ENCODE results near the gene GPR108.
"Not testable (repeated sequence)": the region's sequence is repeated elsewhere in the genome, so short reads cannot be mapped to it uniquely, and the experiment has no call there.

GPR108 gene

DNA sequence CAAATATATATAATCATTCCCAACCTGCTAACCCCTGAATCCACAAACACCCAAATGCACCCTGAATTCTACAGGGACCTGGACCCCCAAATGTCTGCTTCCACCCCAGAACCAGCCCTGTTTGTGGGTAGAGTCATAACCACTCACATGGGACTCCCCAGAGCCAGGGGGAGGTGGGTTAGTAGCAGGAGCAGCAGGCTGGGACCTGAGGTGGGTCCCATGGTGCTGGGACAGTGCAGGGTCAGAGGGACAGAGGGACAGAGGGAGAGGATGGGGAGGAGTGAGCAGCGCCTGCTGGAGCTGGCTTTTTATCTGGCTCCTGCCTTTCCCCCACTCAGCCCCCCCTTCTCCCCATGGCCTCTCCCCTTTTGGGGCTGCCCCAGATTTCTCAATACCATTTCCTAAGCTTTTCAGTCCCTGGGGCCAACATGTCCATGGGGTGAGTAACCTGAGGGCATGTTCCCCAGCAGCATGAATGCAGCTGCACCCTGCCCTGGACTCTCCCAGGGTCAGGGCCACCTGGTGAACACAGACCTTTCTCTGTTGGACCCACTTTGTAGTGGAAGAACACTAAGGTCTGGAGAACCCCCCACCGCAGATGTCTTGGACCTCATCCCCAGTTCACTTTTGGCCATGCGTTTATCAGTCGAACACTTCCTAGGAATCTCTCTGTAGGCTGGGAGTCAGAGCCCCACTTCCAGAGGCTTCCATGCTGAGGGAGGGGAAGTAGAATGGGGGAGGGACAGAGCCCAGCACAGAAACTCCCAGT lies 16.8 kb downstream of the GPR108 start, which contains the start of gene C3:
Gene C3 (minus strand): TSS at position 282 of the 769 bp plus-strand sequence. CDS start 61 bp downstream, at position 221.
- DNase-seq (ENCODE audit: low spot score), result peak; percentile 88

DNA sequence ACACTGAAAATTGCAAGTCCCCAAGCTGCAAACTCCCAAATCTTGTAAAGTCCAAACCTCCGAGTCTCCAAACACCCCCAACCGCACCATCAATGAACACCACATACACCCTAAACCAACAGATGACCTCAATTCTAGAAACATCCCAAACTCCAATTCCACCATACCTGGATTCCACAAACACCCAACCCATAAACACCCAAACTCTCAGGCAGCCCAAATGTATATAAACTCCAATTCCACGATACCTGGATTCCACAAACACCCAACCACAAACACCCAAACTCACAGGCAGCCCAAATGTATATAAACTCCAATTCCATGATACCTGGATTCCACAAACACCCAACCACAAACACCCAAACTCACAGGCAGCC lies 17.4 kb downstream of the GPR108 start:
- DNase-seq (ENCODE audit: low spot score), result no peak

DNA sequence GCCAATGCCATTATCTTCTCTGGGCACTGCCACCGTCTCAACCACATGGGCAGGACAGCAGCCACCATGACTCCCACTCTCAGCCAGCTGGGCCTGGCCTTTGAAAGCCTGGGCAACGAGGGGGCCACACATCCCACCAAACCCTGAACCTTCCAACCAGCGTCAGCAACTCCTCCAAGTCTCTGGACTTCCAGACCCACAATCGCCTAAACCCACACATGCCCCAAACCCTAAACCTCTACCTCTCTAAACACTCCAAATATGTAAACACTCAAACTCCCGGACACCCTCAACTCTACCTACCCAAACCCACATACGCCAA lies 17.9 kb downstream of the GPR108 start:
- DNase-seq (ENCODE audit: low spot score), result no peak

DNA sequence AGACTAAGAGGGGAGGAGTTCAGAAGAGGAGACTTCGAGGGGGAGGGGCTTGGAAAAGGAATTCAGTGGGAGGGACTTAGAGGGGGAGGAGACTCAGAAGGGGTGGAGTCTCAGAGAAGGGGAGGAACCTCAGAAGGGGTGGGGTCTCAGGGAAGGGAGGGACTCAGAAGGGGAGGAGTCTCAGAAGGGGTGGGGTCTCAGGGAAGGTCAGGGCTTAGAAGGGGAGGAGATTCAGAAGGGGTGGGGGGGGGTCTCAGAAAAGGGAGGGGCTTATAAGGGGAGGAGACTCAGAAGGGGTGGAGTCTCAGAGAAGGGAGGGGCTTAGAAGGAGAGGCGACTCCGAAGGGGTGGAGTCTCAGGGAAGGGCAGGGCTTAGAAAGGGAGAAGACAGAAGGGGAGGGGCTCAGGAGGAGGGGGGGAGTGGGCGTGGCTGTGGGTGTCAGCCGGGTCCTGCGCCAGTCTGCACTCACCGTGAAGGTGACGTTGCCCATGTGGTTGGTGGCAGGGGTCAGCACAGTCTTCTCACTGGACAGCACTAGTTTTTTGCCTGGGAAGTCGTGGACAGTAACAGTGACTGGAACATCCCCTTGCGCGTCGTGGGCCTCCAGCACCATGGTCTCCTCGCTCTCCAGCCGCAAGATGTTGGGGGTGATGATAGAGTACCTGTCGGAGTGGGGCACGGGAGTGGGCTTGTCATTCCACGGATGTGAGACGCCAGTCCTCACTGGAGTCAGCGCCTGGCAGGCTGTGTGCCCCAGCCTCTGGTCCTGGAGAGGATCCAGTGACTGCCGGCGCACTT lies 18.4 kb downstream of the GPR108 start:
- DNase-seq (ENCODE audit: low spot score), result peak; percentile 51

DNA sequence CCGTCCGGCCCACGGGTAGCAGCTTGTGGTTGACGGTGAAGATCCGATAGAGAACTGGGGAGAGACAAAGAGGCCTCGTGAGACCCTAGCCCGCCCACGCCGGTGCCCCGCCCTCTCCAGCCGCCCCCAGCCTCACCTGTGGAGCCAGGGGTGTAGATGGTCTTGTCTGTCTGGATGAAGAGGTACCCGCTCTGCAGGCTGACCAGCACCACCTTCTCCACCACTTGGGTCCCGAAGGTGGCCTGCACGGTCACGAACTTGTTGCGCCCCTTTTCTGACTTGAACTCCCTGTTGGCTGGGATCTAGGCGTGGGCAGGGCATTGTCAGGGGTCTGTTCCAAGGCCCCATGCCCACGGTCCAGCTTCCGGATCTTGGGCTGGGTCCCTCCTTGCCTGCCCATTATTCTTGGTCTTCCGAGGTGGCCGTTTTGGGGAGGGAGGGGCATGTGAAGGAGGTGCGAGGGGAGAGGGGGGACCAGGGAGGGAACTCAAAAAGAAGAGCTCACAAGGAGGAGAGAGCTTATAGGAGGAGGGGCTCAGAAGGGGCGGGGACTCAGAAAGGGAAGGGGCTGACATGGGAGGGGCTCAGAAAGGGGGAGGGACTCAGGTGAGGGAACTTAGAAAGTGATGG lies 19.2 kb downstream of the GPR108 start:
- DNase-seq (ENCODE audit: low spot score), result no peak

DNA sequence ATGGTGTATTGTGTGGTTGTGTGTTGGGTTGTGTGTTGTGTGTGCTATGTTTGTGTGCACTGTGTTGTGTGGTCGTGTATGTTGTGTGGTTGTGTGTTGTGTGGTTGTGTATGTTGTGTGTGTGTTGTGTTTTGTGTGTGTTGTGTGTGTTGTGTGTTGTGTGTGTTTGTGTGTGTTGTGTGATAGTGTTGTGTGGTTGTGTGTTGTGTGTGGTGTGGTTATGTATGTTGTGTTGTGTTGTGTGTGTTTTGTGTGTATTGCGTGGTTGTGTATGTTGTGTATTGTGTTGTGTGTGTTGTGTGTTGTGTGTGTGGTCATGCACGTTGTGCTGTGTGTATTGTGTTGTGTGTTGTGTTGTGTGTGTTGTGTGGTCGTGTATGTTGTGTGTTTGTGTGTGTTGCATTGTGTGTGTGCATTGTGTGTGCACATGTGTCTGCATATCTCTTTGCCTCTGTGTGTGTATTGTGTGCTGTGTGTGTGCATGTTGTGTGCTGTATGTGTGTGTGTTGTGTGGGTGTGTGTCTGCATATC lies 19.9 kb downstream of the GPR108 start:
- no peak for DNase-seq (ENCODE audit: low spot score)

DNA sequence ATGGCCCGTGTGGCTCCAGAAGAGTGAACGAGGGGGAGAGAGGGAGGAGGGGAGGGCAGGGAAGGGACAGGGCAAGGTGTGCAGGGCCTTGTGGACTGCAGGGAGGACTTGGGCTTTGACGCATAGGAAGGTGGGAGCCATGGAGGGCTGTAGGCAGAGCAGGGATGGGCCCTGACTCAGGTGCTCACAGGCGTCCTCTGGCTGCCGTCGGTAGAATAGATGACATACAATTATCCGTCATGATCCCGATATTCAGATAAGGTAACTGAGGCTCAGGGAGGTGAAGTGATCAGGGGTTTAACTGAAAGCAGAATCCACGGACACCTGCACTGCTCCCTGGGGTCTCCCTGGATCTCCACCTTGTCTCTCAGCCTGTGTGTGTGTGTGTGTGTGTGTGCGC lies 20.3 kb downstream of the GPR108 start:
- DNase-seq (ENCODE audit: low spot score), result no peak

DNA sequence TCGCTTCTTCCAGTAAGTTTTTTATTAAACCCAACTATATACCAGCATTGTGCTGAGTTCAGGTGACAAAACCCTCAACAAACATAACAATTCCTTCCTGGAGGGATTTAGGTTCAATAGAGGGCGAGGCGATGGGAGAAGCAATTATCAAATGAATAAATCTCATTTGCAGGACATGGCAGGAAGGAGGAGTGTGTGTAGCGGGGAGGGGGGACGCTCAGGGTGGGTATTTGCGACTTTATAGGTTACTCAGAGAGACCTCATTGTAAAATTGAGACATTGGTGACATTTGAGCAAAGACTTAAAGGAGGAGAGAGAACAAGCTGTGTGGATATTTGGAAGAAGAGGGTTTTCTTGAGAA lies 20.8 kb downstream of the GPR108 start:
- DNase-seq (ENCODE audit: low spot score), result no peak

DNA sequence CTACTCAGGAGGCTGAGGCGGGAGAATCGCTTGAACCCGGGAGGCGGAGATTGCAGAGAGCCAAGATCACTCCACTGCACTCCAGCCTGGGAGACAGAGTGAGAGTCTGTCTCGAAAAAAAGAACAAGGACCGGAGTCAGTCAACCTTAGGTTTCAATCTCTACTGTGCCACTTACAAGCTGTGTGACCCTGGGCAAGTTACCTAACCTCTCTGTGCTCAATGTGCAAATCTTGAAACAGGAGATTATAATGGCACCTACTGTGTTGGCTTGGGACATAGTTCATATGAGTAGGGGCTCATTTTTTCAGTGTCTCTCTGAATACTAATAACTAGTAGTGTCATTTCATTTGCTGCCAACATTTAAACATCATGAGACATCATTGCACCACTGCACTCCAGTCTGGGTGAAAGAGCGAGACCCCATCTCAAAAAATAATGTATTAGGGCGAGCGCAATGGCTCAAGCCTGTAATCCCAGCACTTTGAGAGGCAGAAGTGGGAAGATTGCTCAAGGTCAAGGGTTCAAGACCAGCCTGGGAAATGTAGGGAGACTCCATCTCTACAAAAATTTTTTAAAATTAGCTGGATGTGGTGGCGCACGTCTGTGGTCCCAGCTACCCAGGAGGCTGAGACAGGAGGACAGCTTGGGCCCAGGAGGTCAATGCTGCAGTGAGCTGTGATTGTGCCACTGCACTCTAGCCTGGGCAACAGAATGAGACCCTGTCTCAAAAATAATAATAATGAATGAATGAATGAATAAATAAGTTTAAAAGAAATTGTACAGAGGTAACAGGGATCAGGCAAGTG lies 22.4 kb downstream of the GPR108 start:
- no peak for DNase-seq (ENCODE audit: low spot score)

DNA sequence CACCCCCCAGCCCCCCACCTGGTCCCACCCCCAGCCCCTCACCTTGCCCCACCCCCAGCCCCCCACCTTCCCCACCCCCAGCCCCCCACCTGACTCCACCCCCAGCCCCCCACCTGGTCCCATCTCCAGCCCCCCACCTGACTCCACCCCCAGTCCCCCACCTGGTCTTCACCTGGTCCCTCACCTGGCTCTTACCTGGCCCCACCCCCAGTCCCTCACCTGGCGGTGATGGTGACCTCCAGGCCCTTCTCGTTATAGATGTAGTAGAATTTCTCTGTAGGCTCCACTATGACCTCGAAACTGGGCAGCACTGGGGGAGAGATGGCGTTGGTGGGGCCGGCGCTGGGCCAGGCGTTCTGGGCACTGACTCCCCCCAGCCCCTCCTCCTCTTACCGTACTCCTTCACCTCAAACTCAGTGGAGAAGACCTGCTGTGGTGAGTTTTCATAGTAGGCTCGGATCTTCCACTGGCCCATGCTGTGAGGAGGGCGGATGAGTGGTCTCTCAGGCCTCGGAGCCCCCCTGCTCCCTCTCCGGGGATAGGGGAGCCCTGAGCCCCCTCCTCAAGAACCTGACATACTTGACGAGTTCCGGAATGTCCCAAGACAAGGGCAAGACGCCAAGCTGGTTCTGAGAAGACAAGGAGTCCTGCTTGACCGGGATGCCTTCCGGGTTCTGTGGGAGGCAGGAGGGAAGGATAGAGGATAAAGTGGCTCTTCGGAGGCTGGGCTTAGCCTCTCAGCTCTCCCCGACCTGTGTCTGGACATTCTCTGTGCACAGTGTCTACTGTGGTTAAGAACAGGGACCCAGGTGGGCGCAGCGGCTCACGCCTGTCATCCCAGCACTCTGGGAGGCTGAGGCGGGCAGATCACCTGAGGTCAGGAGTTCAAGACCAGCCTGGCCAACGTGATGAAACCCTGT lies 23.3 kb downstream of the GPR108 start:
- DNase-seq (ENCODE audit: low spot score), result no peak

DNA sequence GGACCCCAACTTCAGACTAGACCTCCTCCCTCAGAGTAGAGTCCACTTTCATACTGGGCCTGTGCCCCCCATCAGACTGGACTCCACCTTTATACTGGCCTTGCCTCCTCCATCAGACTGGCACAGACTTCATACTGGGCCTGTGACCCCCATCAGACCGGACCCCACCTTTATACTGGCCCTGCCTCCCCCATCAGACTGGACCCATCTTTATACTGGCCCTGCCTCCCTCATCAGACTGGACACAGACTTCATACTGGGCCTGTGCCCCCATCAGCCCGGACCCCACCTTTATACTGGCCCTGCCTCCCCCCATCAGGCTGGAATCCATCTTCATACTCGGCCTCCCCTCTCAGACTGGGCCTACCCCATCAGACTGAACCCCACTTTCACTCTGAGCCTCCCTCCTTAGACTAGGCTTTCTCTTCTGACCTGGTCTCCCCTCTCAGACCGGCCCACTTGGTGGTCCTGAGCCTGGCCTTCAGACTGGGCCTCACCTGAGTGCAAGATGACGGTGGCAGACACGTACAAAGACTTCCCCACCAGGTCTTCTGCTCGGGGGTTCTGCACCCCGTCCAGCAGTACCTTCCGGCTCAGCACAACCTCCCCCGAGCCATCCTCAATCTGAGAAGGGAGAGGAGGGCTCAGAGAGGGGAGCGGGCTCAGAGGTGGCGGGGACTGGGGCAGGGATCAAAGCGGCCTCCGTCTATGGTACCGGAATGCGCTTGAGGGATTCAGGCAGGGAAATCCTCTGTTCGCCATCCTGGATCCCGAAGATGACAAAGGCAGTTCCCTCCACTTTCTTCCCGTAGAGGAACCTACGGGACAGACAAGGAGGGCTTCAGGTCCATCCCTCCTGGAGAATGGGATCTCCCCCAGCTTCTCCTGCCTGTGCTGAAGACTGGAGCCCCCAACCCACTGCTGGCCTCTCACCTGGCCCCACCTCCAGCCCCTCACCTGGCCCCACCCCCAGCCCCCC lies 24.4 kb downstream of the GPR108 start:
- no peak for DNase-seq (ENCODE audit: low spot score)

DNA sequence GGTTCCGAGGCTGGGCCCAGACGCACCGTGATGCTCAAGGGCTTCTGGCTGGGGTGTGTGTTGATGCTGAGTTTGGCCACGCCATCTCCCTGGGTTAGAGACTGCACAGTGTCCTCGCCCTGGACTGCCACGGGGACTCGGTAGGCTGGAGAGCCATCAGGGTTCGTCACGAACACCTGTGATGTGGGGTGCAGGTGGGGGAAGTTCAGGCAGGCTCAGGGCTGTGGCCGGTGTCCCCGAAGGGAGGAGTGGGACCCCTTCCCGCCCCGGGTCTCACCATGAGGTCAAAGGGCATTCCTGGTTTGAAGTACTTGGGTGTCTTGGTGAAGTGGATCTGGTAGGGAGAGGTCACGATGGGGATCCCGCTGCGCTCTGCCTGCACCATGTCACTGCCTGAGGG lies 25.1 kb downstream of the GPR108 start:
- DNase-seq (ENCODE audit: low spot score), result no peak

DNA sequence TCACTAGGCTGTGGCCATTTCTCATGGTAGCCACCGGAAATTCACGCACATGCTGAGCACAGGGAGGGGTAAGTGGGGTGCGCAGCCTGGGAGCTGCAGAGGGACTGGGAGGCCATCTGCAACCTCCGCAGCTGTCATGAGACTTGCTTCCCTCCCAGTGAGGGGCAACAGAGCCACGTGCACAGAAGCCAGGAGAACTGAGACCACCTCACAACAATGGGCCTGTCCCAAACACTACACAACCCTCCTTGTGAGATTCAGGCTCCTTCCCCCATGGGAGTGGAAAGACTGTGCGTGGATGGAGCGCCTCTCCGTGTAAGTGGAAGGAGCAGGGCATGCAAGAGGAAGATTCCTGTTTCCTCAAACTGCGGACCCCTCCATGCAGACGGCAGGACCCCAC lies 25.8 kb downstream of the GPR108 start:
- no peak for DNase-seq (ENCODE audit: low spot score)

DNA sequence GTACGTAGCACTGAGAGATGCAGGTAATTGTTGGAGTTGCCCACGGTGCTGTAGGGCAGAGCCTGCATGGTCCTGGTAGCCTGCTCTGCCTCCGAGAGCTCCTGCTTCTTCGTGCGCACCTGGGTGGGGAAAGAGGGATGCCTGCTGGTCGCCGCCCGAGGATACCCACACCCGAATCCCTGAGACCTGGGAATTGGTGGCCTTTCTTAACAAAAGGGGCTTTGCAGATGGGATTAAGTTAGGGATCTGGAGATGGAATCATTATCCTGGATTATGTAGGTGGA lies 26.4 kb downstream of the GPR108 start:
- no peak for DNase-seq (ENCODE audit: low spot score)

DNA sequence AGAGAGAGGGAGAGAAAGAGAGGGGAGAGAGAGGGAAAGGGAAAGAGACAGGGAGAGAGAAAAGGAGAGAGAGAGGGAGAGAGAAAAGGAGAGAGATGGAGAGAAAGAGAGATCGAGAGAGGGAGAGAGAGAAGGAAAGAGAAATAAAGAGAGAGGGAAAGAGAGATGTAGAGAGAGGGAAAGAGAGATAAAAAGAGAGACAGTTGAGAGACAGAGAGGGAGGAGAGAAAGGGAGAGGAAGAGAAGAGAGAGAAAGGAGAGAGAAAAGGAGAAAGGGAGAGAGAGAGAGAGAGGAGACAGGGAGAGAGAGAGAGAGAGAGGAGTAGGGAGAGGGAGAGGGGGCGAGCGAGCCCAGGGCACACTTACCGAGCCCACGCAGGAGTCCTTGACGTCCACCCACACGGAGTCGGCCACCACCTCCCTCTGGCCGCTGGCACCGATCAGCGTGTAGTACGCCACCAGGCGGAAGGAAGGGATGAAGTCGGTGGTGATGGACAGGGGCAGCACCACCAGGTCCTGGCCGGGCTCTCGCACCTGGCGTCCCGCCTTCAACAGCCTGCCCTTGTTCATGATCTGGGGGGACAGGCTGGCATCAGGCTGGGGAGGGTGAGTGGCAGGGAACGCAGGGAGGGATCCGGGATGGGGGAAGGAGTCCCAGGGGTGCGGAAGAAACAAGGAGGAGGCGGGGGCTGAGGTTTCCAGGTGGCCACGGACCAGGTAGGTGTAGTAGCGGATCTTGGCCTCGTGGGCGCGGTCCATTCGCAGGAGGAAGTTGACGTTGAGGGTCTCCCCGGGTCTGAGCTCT lies 26.9 kb downstream of the GPR108 start:
- DNase-seq (ENCODE audit: low spot score), result no peak

DNA sequence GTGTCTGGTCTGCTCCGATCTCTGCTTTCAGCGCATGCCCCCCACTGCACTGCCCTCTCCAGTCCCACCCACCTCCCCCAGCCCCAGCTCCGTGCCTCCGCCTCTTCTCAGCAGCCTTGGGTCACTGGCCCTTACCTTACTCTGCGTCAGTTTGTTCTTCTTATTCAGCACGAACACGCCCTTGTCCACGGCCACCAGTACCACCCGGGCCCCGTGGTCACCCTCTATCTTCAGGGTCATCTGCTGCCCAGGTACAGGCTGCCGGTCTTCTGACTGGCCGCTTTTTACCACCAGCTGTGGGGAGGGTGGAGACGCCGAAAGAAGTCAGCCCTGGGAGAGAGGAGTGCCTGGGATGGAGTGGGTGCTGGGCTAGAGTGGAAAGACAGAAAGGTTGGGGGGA lies 27.8 kb downstream of the GPR108 start:
- no peak for DNase-seq (ENCODE audit: low spot score)

DNA sequence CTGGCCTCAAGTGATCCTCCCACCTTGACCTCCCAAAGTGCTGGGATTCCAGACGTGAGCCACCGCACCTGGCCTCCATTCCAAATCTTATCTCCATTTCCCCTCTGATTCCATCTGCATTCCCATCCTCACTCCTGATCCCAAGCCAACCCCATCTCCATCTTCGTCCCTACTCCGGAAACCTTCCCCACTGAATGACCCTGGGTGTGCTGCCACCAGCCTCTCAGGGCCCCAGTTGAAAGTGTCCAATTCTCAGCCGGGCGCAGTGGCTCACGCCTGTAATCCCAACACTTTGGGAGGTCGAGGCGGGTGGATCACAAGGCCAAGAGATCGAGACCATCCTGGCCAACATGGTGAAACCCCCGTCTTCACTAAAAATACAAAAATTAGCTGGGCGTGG lies 28.5 kb downstream of the GPR108 start:
- DNase-seq (ENCODE audit: low spot score), result not testable (repeated sequence)

DNA sequence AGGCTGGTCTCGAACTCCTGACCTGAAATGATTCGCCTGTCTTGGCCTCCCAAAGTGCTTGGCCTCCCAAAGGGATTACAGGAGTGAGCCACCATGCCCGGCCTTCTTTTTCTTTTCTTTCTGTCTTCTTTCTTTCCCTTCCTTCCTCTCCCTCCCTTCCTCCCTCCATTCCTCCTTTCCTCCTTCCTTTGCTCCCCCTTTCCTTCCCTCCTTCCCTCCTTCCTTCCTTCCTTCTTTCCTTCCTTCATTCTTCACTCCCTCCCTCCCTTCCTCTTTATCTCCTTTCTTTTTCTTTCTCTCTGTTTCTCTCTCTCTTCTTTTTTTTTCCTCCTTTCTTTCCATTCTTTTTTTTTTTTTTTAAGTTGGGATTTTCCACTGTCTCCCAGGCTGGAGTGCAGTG lies 29.0 kb downstream of the GPR108 start:
- no peak for DNase-seq (ENCODE audit: low spot score)

DNA sequence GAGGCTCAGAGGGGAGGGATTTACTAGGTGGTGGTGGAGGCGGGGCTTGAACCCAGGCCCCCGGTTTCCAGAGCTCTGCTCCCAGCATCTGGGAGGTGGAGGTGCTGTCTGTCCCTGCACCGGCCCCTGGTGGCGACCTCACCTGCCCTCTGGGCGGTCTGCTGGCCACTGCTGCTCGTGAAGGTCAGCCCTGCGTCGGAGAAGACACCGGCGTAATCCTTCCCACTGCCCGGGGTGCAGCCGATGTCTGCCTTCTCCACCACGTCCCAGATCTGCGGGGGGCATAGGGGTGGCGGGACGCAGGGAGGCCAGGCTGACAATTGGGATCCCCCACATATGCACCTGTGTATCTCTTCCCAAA lies 29.7 kb downstream of the GPR108 start:
- no peak for DNase-seq (ENCODE audit: low spot score)

Data from AG20443 (cell line).